CD4-positive, alpha-beta T cell treated with Interleukin-15 for 1 hour (primary cell): ENCODE results near the gene EIF5B.
"Not testable (repeated sequence)": the region's sequence is repeated elsewhere in the genome, so short reads cannot be mapped to it uniquely, and the experiment has no call there.

Source experiments
- DNase-seq: peaks from one replicate; pipeline ENCODE4 v3.0.0-alpha.2; 2020

Gene EIF5B

GRCh38 chr2:99337113-99338028, at the start of gene EIF5B:
EIF5B (plus strand) TSS chr2:99337389; CDS start chr2:99337555, 166 bp downstream.
- peak; percentile 96 for DNase-seq

GRCh38 chr2:99297994-99298393, 39.2 kb upstream of the EIF5B start:
- DNase-seq, result no peak

GRCh38 chr2:99299580-99299979, 37.6 kb upstream of the EIF5B start:
- no peak for DNase-seq

GRCh38 chr2:99301097-99301496, 36.1 kb upstream of the EIF5B start, which contains the start of gene LYG1:
LYG1 (minus strand) TSS chr2:99301197; CDS start chr2:99295670, 5,527 bp downstream.
- DNase-seq, result not testable (repeated sequence)

GRCh38 chr2:99317161-99317872, 19.9 kb upstream of the EIF5B start:
- DNase-seq, result no peak

GRCh38 chr2:99317873-99318200, 19.4 kb upstream of the EIF5B start:
- not testable (repeated sequence) for DNase-seq

GRCh38 chr2:99325384-99325783, 11.8 kb upstream of the EIF5B start:
- no peak for DNase-seq

GRCh38 chr2:99335911-99336803, 1.0 kb upstream of the EIF5B start, which contains the start of gene TXNDC9:
TXNDC9 (minus strand) TSS chr2:99336333; CDS start chr2:99333210, 3,123 bp downstream.
- DNase-seq, result peak; percentile 99

- DNase-seq, result no peak
Observed at GRCh38 chr2:99336804-99337112, 431 bp upstream of the EIF5B start.

GRCh38 chr2:99338029-99338585, 918 bp downstream of the EIF5B start:
- no peak for DNase-seq

GRCh38 chr2:99340669-99341236, 3.6 kb downstream of the EIF5B start:
- no peak for DNase-seq

- no peak for DNase-seq
Observed at GRCh38 chr2:99342536-99342935, 5.3 kb downstream of the EIF5B start.

- DNase-seq, result not testable (repeated sequence)
Observed at GRCh38 chr2:99345446-99345845, 8.3 kb downstream of the EIF5B start.

GRCh38 chr2:99346218-99346617, 9.0 kb downstream of the EIF5B start:
- no peak for DNase-seq

- no peak for DNase-seq
Observed at GRCh38 chr2:99348173-99348572, 11.0 kb downstream of the EIF5B start.

GRCh38 chr2:99350194-99350593, 13.0 kb downstream of the EIF5B start:
- no peak for DNase-seq

GRCh38 chr2:99354070-99354469, 16.9 kb downstream of the EIF5B start:
- no peak for DNase-seq

- DNase-seq, result not testable (repeated sequence)
Observed at GRCh38 chr2:99354825-99355224, 17.6 kb downstream of the EIF5B start.

- no peak for DNase-seq
Observed at GRCh38 chr2:99356853-99357252, 19.7 kb downstream of the EIF5B start.

GRCh38 chr2:99365661-99366060, 28.5 kb downstream of the EIF5B start:
- DNase-seq, result no peak

GRCh38 chr2:99368854-99369253, 31.7 kb downstream of the EIF5B start:
- not testable (repeated sequence) for DNase-seq

GRCh38 chr2:99373144-99373543, 36.0 kb downstream of the EIF5B start:
- no peak for DNase-seq
